GM19328 (cell line): ENCODE measurements around the gene LENG8.

Source experiments
- ATAC-seq: cut with Tn5 transposase; IDR thresholded peaks from one replicate; pipeline ENCODE4 v1.9.1; 2021; ENCODE audit warnings: mild to moderate bottlenecking, moderate library complexity; ENCODE audit not compliant: unreplicated experiment

LENG8 gene

GRCh38 chr19:54448774-54449700 is at the start of gene LENG8:
TSS of gene LENG8 (plus strand) at chr19:54449199. CDS start at chr19:54451345, 2,146 bp downstream.
- ATAC-seq: peak; percentile 92

GRCh38 chr19:54400913-54401312 is 48.1 kb upstream of the LENG8 start:
- no peak for ATAC-seq

DNA sequence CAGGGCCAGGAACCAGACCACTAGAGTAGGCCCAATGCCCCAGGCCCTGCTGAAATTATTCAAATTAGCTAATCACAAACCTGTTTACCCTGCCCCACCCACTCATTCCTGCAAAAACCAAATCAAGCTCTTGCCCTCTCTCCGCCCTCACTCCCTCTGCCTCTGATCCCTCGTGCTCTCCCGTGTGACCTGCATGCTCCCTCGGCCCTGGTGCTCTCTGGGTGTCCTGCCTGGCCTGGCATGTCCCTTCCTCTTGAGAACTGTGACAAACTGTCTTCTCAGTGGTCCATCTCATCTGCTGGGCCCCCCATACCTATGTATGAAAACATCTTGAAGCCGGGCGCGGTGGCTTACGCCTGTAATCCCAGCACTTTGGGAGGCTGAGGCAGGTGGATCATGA is 45.9 kb upstream of the LENG8 start:
- ATAC-seq: no peak

- ATAC-seq: no peak
These were observed 43.4 kb upstream of the LENG8 start for GRCh38 chr19:54405628-54406027.

DNA sequence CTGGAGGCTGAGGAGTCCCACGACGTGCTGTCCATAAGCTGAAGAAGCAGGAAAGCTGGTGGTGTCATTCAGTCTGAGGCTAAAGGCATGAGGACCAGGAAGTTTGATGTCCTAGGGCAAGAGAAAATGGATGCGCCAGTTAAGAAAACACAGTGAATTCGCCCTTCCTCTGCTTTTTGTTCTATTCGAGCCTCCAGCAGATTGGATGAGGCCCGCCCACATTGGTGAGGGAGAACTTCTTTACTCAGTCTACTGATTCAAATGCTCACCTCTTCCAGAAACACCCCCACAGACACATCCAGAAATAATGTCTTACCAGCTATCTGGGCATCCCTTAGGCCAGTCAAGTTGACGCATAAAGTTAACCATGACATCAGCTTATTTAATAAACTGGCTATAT is 41.2 kb upstream of the LENG8 start:
- no peak for ATAC-seq

- no peak for ATAC-seq
These were observed 40.5 kb upstream of the LENG8 start for GRCh38 chr19:54408456-54409026.

GRCh38 chr19:54411033-54411432 is 38.0 kb upstream of the LENG8 start:
- ATAC-seq: no peak

- no peak for ATAC-seq
These were observed 36.1 kb upstream of the LENG8 start for GRCh38 chr19:54412877-54413276.

- ATAC-seq: no peak
These were observed 34.8 kb upstream of the LENG8 start for GRCh38 chr19:54414156-54414555.

GRCh38 chr19:54415208-54415900 is 33.6 kb upstream of the LENG8 start, which contains the start of gene TTYH1:
TSS of gene TTYH1 (plus strand) at chr19:54415464. CDS start at chr19:54415553, 89 bp downstream.
- ATAC-seq: no peak

DNA sequence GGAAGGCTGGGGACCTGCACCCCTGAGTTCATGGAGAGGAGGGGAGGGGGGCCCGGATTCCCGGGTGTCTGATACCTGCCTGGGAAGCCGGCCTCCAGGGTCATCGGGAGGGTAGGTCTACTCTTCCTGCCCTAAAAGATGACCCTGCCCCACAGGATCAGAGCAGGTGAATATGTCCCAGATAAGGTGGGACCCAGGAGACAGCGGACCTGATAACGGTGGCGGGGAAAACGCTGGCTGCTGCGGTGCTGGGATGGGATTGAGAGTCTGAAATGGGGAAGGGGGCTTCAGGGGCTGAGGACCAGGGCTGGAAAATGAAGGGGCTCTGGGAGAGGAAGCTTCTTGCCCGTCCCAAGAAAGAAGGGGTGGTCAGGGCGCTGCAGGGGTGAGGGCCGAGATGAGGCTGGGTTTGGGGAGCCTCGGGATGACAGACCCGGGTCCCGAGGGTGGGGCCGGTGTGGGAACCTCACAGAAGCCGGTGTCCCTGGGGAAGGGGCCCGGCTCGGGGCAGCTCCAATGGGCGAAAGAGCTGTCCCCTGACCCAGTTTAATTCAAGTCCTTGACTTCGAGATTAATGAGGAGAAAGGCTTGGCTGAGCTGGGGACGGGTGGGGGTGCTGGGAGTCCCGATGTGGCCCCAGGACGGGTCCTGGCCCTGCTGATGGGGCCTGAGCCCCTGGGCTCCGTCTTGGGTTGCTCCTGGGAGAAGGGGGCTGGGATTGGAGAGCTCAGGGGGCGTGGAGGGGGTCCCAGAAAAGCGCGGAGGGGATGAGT is 32.9 kb upstream of the LENG8 start:
- ATAC-seq: no peak

DNA sequence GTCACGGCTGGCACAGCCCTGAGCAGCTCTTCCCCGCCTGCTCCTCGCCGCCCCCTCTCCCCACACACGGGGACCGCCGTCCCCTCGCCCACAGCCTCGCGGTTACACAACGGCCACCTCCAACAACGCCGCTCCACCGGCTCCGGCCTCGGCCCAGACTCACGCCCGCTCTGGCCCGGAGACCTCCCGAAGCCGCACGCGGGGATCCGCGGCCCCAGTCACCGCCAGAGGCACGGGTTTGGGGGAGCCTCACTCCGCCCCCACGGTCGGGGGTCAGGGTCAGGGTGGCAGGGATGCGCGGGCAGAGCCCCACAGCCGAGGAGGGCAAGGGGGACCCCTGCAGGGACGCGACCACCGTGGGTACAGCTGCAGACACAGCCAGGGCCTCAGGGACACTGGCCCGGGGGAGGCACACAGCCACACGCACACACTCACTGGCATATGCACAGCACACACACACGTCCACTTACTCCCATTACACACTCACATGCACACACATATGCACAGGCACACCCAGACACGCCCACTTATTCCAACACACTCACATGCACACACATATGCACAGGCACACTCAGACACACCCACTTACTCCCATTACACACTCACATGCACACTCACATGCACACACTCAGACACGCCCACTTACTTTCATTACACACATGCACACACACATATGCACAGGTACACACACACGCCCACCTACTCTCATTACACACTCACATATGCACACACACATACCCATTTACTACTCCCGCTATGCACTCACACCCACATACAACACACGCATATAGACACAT is 32.1 kb upstream of the LENG8 start:
- no peak for ATAC-seq

- no peak for ATAC-seq
These were observed 30.7 kb upstream of the LENG8 start for GRCh38 chr19:54418030-54418929.

DNA sequence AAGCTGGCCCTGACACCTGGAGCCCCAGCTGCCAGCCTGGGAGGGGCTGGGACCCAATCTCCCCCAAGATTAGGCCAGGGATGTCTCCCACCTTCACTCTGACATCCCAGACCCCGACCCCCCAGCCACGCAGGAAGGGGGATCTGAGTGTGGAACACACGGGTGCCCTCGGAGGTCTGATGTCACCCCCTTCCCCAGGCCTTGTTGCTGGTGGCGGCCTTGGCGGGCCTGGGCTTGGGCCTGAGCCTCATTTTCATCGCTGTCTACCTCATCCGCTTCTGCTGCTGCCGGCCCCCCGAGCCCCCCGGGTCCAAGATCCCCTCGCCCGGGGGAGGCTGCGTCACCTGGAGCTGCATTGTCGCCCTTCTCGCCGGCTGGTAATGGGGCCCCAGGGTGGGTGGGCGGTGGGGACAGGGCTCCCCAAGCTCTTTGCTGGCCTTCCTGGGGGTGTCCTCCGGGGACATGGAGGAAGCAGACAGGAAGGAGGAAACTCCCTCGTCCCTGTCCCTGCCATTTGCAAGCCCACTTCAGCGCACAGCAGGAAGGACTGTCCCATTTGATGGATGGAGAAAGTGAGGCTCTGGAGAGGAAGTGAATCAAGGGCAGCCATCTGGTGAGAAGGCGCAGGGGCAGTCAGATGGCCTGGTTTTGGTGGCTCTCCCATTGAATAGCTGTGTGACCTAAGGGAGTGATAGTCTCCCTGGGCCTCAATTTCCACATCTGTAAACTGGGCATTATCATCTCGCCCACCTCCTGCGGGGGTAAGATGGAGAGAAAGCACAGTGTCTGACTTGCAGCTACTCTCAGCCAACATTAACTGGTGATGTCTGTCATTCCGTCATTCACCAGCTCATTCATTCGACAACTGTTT is 29.8 kb upstream of the LENG8 start:
- ATAC-seq: no peak

DNA sequence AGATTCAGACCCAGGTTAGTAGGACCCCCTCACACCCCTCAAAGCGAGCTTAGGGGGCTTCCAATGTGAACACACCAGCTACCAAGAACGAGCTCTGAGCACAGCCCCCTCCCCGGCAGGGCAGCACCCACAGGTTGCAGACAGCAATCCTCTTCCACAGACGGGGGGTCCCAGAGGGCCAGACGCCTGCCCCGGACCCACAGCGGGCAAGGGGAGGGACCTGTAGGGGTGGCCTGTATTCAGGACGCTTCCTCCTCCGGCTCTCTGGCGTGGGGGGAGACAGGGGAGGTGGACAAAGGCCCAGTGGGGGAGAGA is 29.0 kb upstream of the LENG8 start:
- no peak for ATAC-seq

- ATAC-seq: no peak
These were observed 28.4 kb upstream of the LENG8 start for GRCh38 chr19:54420383-54421168.

DNA sequence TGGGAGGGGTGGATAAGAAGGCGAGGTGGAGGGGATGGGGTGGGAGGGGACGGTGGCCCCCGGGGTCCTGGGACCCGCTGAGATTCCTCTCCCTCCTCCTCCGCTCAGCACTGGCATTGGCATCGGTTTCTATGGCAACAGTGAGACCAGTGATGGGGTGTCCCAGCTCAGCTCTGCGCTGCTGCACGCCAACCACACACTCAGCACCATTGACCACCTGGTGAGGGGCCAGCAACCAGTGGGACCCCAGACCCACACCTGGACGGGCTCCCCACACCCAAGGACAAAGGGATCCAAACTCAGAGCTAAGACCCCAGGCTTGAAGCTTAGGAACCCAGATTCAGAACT is 27.9 kb upstream of the LENG8 start:
- ATAC-seq: no peak

- ATAC-seq: no peak
These were observed 27.5 kb upstream of the LENG8 start for GRCh38 chr19:54421521-54421920.
